H1 (cell line): Measurements from ENCODE around the gene PDK3. TPM values are rescaled to one million over a fixed set of nuclear protein-coding genes. Genes with fewer than 3 reads are reported as not detected.

Experiments used
- CTCF ChIA-PET: fragments of 300-600 bp; sonication (Branson Sonifier 250); formaldehyde crosslinking; loops from one replicate; lab custom pipeline; 2021; ENCODE audit not compliant: partially characterized antibody; lab: Charles Lee
- POLR2A ChIA-PET: fragments of 300-600 bp; sonication (Branson Sonifier 250); formaldehyde crosslinking; loops from one replicate; lab custom pipeline; 2021; ENCODE audit warnings: inconsistent platforms; ENCODE audit not compliant: partially characterized antibody; lab: Charles Lee
- DNase-seq, 2 experiments: peaks; one replicate each; pipeline versions ENCODE4 v3.0.0 to v3.0.0-alpha.2; 2010 to 2022; ENCODE audit warnings: low spot score in 2 of 2, low read depth in 1 of 2, mixed read lengths in 1 of 2
- FAIRE-seq: peaks from 2 replicates; lab custom pipeline; 2011; peaks lifted over from hg19 to GRCh38; lab: Jason Lieb, UNC
- H2AFZ ChIP-seq: 2 replicates; pipeline ENCODE4 v1.8.1; 2012; ENCODE audit warnings: low read length, inconsistent platforms
- H2AK5ac ChIP-seq: 2 replicates; pipeline ENCODE4 v1.6.1; 2013; ENCODE audit warnings: low read depth, low read length
- H2BK120ac ChIP-seq: replicated peaks from 2 replicates; pipeline ENCODE3; 2013; ENCODE audit warnings: low read depth, low read length, inconsistent platforms
- H2BK12ac ChIP-seq: 2 replicates; pipeline ENCODE4 v1.6.1; 2013; ENCODE audit warnings: low read depth, low read length
- H2BK15ac ChIP-seq: 2 replicates; pipeline ENCODE4 v1.6.1; 2013; ENCODE audit warnings: low read length
- H2BK20ac ChIP-seq: 2 replicates; pipeline ENCODE4 v1.6.1; 2013; ENCODE audit warnings: low read length
- H2BK5ac ChIP-seq: 2 replicates; pipeline ENCODE4 v1.6.1; 2013; ENCODE audit warnings: low read depth, low read length
- H3K14ac ChIP-seq: 2 replicates; pipeline ENCODE4 v1.6.1; 2013; ENCODE audit warnings: inconsistent platforms; ENCODE audit not compliant: insufficient read length
- H3K18ac ChIP-seq: 2 replicates; pipeline ENCODE4 v1.6.1; 2013; ENCODE audit warnings: low read length; ENCODE audit errors: extremely low read depth
- H3K23ac ChIP-seq: 2 replicates; pipeline ENCODE4 v1.6.1; 2013; ENCODE audit warnings: inconsistent platforms; ENCODE audit not compliant: insufficient read length
- H3K23me2 ChIP-seq: 2 replicates; pipeline ENCODE4 v1.6.1; 2013; ENCODE audit warnings: low read depth, low read length
- H3K27ac ChIP-seq: 2 replicates; pipeline ENCODE4 v1.6.1; 2011; ENCODE audit warnings: low read depth, low read length, inconsistent platforms
- H3K27me3 ChIP-seq, 4 experiments: replicated peaks in 1 of 4; 1 replicate in 1 of 4; 2 replicates in 3 of 4; pipeline versions ENCODE4 v1.6.1 to v1.8.1; 2011 to 2013; ENCODE audit warnings: low read length in 3 of 4, mild to moderate bottlenecking in 3 of 4, inconsistent platforms in 2 of 4, mixed read lengths in 2 of 4, moderate library complexity in 1 of 4; ENCODE audit not compliant: control insufficient read depth in 3 of 4, insufficient read depth in 3 of 4; ENCODE audit errors: extremely low read depth in 1 of 4
- H3K36me3 ChIP-seq, 4 experiments: 2 replicates each; pipeline versions ENCODE4 v1.6.1 to v1.8.1; 2011 to 2013; ENCODE audit warnings: mild to moderate bottlenecking in 4 of 4, low read length in 3 of 4, moderate library complexity in 2 of 4, control low read depth in 1 of 4, inconsistent platforms in 1 of 4; ENCODE audit not compliant: insufficient read depth in 4 of 4, control insufficient read depth in 2 of 4
- H3K4ac ChIP-seq: replicated peaks from 2 replicates; pipeline ENCODE3; 2013; ENCODE audit warnings: low read length, low read depth, mixed read lengths, inconsistent platforms; ENCODE audit not compliant: insufficient read length
- H3K4me1 ChIP-seq, 4 experiments: replicated peaks in 1 of 4; 1 replicate in 1 of 4; 2 replicates in 3 of 4; pipeline versions ENCODE4 v1.6.1 to v1.8.1; 2011 to 2013; ENCODE audit warnings: low read length in 3 of 4, inconsistent platforms in 2 of 4, mixed read lengths in 1 of 4; ENCODE audit not compliant: insufficient read depth in 4 of 4, control insufficient read depth in 3 of 4
- H3K4me2 ChIP-seq, 2 experiments: 2 replicates each; pipeline versions ENCODE4 v1.6.1 to v1.8.1; 2011 to 2013; ENCODE audit warnings: low read depth in 2 of 2, low read length in 2 of 2, control low read depth in 1 of 2, inconsistent platforms in 1 of 2, mild to moderate bottlenecking in 1 of 2; ENCODE audit not compliant: insufficient read depth in 1 of 2
- H3K4me3 ChIP-seq, 4 experiments: fragments of 200-600, 300-600 bp in 1 of 4; sonication (generic), shearing (Covaris generic), sonication (Bioruptor Twin) in 1 of 4; 2 replicates each; pipeline versions ENCODE4 v1.5.1 to v1.8.1; 2011 to 2016; ENCODE audit warnings: low read length in 4 of 4, low read depth in 3 of 4, control low read depth in 2 of 4, inconsistent platforms in 2 of 4, mild to moderate bottlenecking in 2 of 4, mixed read lengths in 1 of 4, moderate library complexity in 1 of 4; ENCODE audit not compliant: insufficient read depth in 2 of 4; ENCODE audit errors: extremely low read depth in 1 of 4
- H3K56ac ChIP-seq: replicated peaks from 2 replicates; pipeline ENCODE3; 2013; ENCODE audit warnings: low read depth, mild to moderate bottlenecking, mixed read lengths, low read length, inconsistent platforms; ENCODE audit not compliant: insufficient read length
- H3K79me1 ChIP-seq: 2 replicates; pipeline ENCODE4 v1.6.1; 2013; ENCODE audit warnings: low read depth, low read length, control low read depth
- H3K79me2 ChIP-seq, 2 experiments: 2 replicates each; pipeline versions ENCODE4 v1.6.1 to v1.8.1; 2012 to 2013; ENCODE audit warnings: low read length in 2 of 2, mild to moderate bottlenecking in 2 of 2, inconsistent platforms in 1 of 2; ENCODE audit not compliant: insufficient read depth in 2 of 2, control insufficient read depth in 1 of 2
- H3K9ac ChIP-seq, 4 experiments: replicated peaks in 1 of 4; 1 replicate in 1 of 4; 2 replicates in 3 of 4; pipeline versions ENCODE4 v1.6.1 to v1.8.1; 2011 to 2013; ENCODE audit warnings: low read depth in 3 of 4, low read length in 3 of 4, control low read depth in 2 of 4, mild to moderate bottlenecking in 2 of 4, moderate library complexity in 2 of 4, inconsistent platforms in 1 of 4; ENCODE audit errors: extremely low read depth in 1 of 4
- H3K9me3 ChIP-seq, 2 experiments: 2 replicates each; pipeline versions ENCODE4 v1.6.1 to v1.8.1; 2012 to 2013; ENCODE audit warnings: mild to moderate bottlenecking in 2 of 2, moderate library complexity in 2 of 2, control low read depth in 1 of 2, inconsistent platforms in 1 of 2, low read depth in 1 of 2, low read length in 1 of 2, mixed read lengths in 1 of 2; ENCODE audit not compliant: insufficient read depth in 2 of 2
- H4K20me1 ChIP-seq, 2 experiments: replicated peaks in 1 of 2; 2 replicates each; pipeline versions ENCODE3 to v1.8.1; 2011 to 2013; ENCODE audit warnings: inconsistent platforms in 2 of 2, low read length in 2 of 2, mild to moderate bottlenecking in 1 of 2; ENCODE audit not compliant: insufficient read depth in 2 of 2, control insufficient read depth in 1 of 2
- H4K5ac ChIP-seq: 2 replicates; pipeline ENCODE4 v1.6.1; 2013; ENCODE audit warnings: low read length, low read depth, mixed read lengths, inconsistent platforms; ENCODE audit not compliant: insufficient read length
- H4K8ac ChIP-seq: 2 replicates; pipeline ENCODE4 v1.8.0; 2013; ENCODE audit warnings: mild to moderate bottlenecking, moderate library complexity, low read length, inconsistent platforms; ENCODE audit not compliant: insufficient read depth; ENCODE audit errors: extremely low read depth
- H4K91ac ChIP-seq: replicated peaks from 2 replicates; pipeline ENCODE3; 2013; ENCODE audit warnings: low read length, mixed read lengths, inconsistent platforms; ENCODE audit not compliant: insufficient read length
- E2F6 ChIP-seq: IDR thresholded peaks from 2 replicates; pipeline ENCODE4 v1.6.1; 2012; ENCODE audit warnings: inconsistent platforms
- JUND ChIP-seq: IDR thresholded peaks from 2 replicates; pipeline ENCODE4 v1.6.1; 2011; ENCODE audit warnings: mild to moderate bottlenecking, improper control_type of control experiment, low read length
- KDM4A ChIP-seq: IDR thresholded peaks from one replicate; pipeline ENCODE4 v1.7.1; 2012; ENCODE audit warnings: low read depth, mild to moderate bottlenecking, moderate library complexity, low read length, inconsistent platforms; ENCODE audit not compliant: severe bottlenecking
- NANOG ChIP-seq: IDR thresholded peaks from 2 replicates; pipeline ENCODE4 v1.6.1; 2011; ENCODE audit warnings: low read length, low read depth, mild to moderate bottlenecking, inconsistent platforms; ENCODE audit not compliant: insufficient read depth, poor library complexity, severe bottlenecking
- POLR2AphosphoS5 ChIP-seq: IDR thresholded peaks from 2 replicates; pipeline ENCODE4 v1.6.1; 2011; ENCODE audit warnings: low read depth, low read length
- POU5F1 ChIP-seq: IDR thresholded peaks from 2 replicates; pipeline ENCODE4 v1.6.1; 2011; ENCODE audit warnings: low read depth, mild to moderate bottlenecking, low read length, moderate library complexity
- SAP30 ChIP-seq: fragments of 300-600 bp; sonication (generic); IDR thresholded peaks from 2 replicates; pipeline ENCODE4 v1.7.1; 2012; ENCODE audit warnings: low read length, moderate library complexity, mild to moderate bottlenecking, inconsistent platforms; ENCODE audit not compliant: insufficient read depth, insufficient replicate concordance
- SIRT6 ChIP-seq: IDR thresholded peaks from one replicate; pipeline ENCODE4 v1.7.1; 2012; ENCODE audit warnings: low read length, inconsistent platforms
- TAF7 ChIP-seq: optimal IDR thresholded peaks from 2 replicates; pipeline ENCODE3; 2011; ENCODE audit warnings: low read depth, mild to moderate bottlenecking, inconsistent platforms, low read length, moderate library complexity, borderline replicate concordance
- TEAD4 ChIP-seq: IDR thresholded peaks from 2 replicates; pipeline ENCODE4 v1.6.1; 2012; ENCODE audit warnings: low read depth, low read length, inconsistent platforms, mixed read lengths
- USF2 ChIP-seq: IDR thresholded peaks from 2 replicates; pipeline ENCODE4 v1.6.1; 2011; ENCODE audit warnings: low read length, improper control_type of control experiment
- WGBS, 2 experiments: shearing (Covaris generic) in 1 of 2; methylation state at CpG; one replicate each; pipeline versions ENCODE4 v1.1.6 to v1.1.7; 2013 to 2015; ENCODE audit warnings: low lambda C conversion rate in 2 of 2, mixed read lengths in 2 of 2, inconsistent platforms in 1 of 2, low coverage in 1 of 2, missing lambda C conversion rate in 1 of 2; ENCODE audit not compliant: insufficient replicate concordance in 2 of 2, insufficient coverage in 1 of 2, insufficient read length in 1 of 2; ENCODE audit errors: extremely low coverage in 1 of 2, missing lambda C conversion rate in 1 of 2; 5-methylcytosine and 5-hydroxymethylcytosine counted together
- polyA plus RNA-seq, 7 experiments: library from polyadenylated mRNA; depleted of rRNA in 3 of 7; stranded (reverse) in 5 of 7; unstranded in 2 of 7; fragments of >200 nt in 5 of 7; fragments of 200-250 nt in 2 of 7; gene quantifications; 1 replicate in 5 of 7; 2 replicates in 1 of 7; 4 replicates in 1 of 7; pipeline versions ENCODE4 v1.2.1 to v1.2.3, GENCODE V29; 2011 to 2013; ENCODE audit warnings: missing spikeins in 2 of 7, mixed read lengths in 2 of 7
- total RNA-seq: library from RNA; stranded (reverse); fragmentation: NEBNext Ultra II Directional; extraction: Animal tissue kit (Norgen Biotek cat#: 25700); gene quantifications from 2 replicates; pipeline ENCODE4 v1.2.1, GENCODE V29; 2021

The PDK3 gene
- total and polyA plus RNA-seq, 2 of the 8 experiments (the other 6 are each of a cell fraction or from before 2014, with no cell fraction given) = 22.5 to 25.5 TPM

GRCh38 chrX:24513416-24513815, 48.3 kb downstream of the PDK3 start:
- H3K18ac ChIP-seq = no peak overlapping the region
- H2BK12ac ChIP-seq = no peak overlapping the region
- H4K20me1 ChIP-seq = no peaks in the 10 kb centered on the region
- no peaks in the 10 kb centered on the region for H3K23me2 ChIP-seq
- no peak overlapping the region for H2BK20ac ChIP-seq
- no peak overlapping the region for H3K14ac ChIP-seq
- no peak for FAIRE-seq
- no peak overlapping the region for H3K56ac ChIP-seq
- no peaks in the 10 kb centered on the region for H3K79me2 ChIP-seq
- no peak overlapping the region for H4K5ac ChIP-seq
- no peak overlapping the region for H3K9ac ChIP-seq
- no peaks in the 10 kb centered on the region; a peak in 3 of 8 replicates for H3K36me3 ChIP-seq
- H2AK5ac ChIP-seq = no peak overlapping the region
- H4K8ac ChIP-seq = no peak overlapping the region
- no peak overlapping the region for H3K4ac ChIP-seq
- H3K4me3 ChIP-seq = no peak overlapping the region
- H3K79me1 ChIP-seq = no peaks in the 10 kb centered on the region
- no peaks in the 10 kb centered on the region for H3K4me1 ChIP-seq
- H2BK120ac ChIP-seq = no peak overlapping the region
- CTCF ChIA-PET = interaction anchor here (0.9 to 1.6 kb wide), 2 partner anchors 101 to 118 kb away, joined by 3 to 6 read pairs; no protein-coding TSS in a partner anchor
- H3K23ac ChIP-seq = no peak overlapping the region
- no peaks in the 10 kb centered on the region for H3K27me3 ChIP-seq
- no peak overlapping the region for H2BK15ac ChIP-seq
- no peak overlapping the region for H2AFZ ChIP-seq
- DNase-seq = no peak
- POLR2A ChIA-PET = no interaction called here
- WGBS, 2 experiments = 92% methylated on average over 5 of the region's 5 CpGs; no CpG with 5 or more reads in 1 of the 2 experiments
- H2BK5ac ChIP-seq = no peak overlapping the region
- no peak overlapping the region for H4K91ac ChIP-seq
- no peak overlapping the region for H3K4me2 ChIP-seq
- H3K9me3 ChIP-seq = no peaks in the 10 kb centered on the region
- H3K27ac ChIP-seq = no peak overlapping the region
- no peak for TF ChIP-seq JUND
- TF ChIP-seq SAP30 = no peak
- no peak for TF ChIP-seq E2F6
- TF ChIP-seq KDM4A = no peak
- TF ChIP-seq NANOG = no peak
- no peak for TF ChIP-seq POU5F1
- TF ChIP-seq TEAD4 = no peak
- TF ChIP-seq SIRT6 = no peak
- TF ChIP-seq POLR2AphosphoS5 = no peak
- TF ChIP-seq USF2 = no peak
- no peak for TF ChIP-seq TAF7
